Measurements from ENCODE around the gene HOPX.
"Not testable (repeated sequence)": the region's sequence is repeated elsewhere in the genome, so short reads cannot be mapped to it uniquely, and the experiment has no call there.

HOPX gene

DNA sequence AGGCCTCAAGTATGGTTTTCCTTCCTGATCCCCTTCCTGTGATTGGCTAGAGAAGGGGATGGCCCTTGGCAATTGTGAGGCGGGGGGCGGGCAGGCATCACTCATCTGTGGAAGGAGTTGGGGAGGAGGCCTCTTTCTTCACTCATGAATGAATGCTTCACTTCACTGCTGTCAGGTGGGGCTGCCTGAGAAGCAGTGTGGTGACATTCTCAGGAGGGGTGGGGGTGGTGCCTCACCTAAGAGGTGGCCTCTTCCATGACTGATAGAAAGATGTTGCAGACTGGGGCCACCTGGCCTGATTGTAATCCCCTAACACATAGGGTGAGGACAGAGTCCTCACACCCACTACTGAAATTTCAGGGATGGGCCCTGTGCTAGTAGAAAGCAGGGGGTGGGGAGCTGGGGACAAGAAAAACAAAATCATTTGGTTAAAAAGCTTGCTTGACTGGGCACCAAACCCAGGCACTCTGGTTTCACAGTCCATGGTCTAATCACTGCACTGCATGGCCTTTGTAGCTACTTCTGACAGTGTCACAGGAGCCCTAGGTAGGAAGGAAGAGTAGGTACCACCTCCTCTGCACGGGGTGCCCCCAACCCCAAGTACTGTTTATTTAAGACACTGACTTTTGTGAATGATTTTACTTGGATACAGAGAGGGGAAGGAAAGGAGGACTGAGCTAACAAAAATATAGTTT, 5.6 kb upstream of the HOPX start:
- DNase-seq, result no peak

GRCh38 chr4:56684320-56685050, 3.4 kb upstream of the HOPX start:
- no peak for DNase-seq

GRCh38 chr4:56683455-56683854, 2.4 kb upstream of the HOPX start:
- no peak for DNase-seq

DNA sequence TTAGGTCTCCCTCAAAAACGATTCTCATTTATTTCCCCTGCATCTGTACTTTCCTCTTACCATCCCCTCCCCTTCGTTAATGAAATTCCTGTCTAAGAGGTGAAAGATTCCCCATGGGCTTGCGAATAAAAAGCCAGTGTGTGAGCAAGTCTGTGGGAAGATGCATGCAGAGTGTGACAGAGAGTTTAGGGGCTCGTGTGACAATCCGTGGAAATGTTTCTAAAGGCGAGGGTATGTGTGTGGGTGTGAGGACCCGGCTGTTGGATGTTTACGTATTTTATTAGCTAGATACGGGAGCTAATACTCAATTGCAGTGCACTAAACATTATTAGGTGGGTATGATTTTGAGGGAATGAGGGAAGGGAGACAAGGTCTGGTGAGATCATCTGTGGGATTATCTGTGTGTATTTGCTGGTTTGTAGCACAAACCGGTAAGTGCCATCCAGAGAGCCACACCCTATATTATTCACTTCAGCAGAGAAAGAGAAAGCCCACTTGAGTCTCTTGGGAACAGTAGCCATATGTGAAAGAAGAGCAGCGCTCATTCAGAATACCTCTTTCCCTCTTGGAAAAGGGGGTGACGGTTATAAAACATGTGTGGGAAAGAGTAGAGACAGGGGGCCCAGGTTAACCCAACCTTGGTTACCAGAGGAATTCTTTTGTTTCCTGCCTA, 893 bp upstream of the HOPX start:
- no peak for DNase-seq

- DNase-seq, result no peak
Observed at GRCh38 chr4:56680266-56680665, 830 bp downstream of the HOPX start.

GRCh38 chr4:56677711-56678110, 3.4 kb downstream of the HOPX start:
- no peak for DNase-seq

GRCh38 chr4:56674984-56675383, 6.1 kb downstream of the HOPX start:
- DNase-seq, result no peak

DNA sequence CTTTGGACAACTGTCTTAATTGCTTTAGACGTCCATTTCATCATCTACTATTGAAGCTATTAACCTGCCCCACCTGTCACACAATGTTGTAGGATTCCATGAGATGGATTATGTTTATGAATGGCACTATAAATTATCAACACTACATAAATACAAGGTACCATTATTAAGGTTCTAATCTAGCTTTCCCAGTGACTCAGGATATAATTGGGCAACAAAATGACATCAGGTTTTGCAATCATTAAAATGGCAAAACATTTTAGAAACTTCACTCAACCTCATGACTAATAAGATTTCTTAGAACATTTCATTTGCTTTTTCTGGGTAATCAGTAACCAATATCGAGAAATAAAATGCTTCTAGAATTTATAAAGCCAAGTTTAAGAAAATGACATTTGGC, 9.2 kb downstream of the HOPX start:
- no peak for DNase-seq

DNA sequence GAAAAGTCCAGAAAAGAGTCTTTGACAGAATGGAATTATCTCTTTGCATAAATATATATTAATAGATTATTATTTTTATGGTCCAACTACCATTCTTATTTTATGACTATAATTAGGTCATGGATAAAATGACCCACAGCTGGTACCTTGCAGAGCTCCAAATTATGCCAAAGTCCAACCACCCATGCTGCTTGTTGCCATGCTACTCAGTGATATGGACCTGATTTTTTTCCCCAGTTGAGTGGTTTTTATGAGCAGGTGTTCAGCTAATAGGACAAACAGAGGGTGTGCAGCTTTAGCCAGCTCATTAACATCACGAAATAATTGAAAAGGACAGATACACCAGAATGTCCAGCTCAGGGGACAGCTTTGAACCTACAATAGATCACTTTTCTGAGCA, 9.7 kb downstream of the HOPX start:
- no peak for DNase-seq

DNA sequence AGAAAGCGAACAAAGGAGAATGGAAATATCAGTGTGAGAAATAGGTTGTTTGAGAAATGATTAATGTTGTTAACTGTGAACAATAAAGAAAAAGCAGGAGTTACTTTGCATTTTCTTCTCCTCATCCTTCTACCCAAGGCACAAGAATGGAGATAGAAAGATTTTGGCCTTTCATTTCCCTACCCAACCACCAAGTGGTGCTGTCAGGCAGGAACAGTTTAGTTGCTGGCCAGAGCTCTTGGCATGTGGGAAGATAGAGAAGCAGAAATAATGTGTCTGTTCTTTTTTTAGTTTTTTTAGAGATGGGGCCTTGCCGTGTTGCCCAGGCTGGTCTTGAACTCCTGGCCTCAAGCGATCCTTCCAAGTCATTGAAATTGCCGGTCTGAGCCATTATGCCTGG, 12.8 kb downstream of the HOPX start:
- DNase-seq, result no peak

GRCh38 chr4:56667396-56667795, 13.7 kb downstream of the HOPX start:
- DNase-seq, result not testable (repeated sequence)

DNA sequence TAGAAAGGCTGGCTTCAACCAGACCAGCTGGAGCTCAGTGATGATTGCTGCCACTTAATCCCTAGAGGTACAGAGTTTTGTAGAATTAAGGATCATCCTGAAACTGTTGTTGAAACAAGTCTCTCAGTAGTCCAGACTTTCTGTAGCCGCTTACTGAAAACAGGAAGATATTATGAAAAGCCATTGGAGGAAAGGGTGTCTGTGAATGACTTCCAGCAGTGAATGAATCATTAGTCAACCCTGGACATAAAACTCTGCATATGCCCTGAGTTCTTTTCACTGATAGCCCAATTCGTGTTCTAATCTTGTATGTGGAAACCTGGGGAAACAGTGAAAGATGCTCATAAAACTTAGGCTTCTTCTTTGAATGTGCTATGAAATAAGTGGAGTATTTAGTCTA, 14.8 kb downstream of the HOPX start:
- no peak for DNase-seq

GRCh38 chr4:56665781-56666180, 15.3 kb downstream of the HOPX start:
- no peak for DNase-seq

DNA sequence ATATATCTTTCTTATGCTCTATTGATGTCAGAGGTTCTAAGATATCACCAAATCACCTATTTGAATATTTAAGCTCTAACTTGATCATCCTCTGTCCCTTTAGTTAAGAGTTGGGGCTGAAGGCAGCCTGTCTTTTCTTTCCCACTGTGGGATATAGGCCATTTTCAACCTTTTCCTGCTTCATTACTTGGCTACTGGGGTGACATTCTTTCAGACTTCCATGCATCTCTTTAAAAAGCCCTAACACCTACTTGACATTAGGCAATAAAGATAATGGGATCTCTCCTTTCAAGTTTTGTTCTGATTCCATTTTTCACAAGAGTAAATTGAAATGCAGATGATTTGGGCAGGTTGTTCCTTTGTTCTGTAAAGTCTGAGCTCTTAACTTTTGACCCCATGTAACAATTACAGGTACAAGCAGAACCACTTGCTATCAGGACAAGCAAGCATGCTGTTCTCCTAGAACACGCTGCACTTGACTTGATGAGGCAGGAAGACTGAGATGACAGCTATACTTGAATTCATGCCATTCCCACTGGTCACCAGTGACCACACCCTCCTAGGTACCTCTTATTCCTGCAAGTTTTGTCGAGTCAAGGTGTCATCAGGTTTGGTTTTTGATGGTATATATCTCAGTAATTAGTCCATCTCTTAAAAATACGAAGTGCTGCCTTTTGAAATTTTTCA, 18.2 kb downstream of the HOPX start:
- DNase-seq, result no peak

DNA sequence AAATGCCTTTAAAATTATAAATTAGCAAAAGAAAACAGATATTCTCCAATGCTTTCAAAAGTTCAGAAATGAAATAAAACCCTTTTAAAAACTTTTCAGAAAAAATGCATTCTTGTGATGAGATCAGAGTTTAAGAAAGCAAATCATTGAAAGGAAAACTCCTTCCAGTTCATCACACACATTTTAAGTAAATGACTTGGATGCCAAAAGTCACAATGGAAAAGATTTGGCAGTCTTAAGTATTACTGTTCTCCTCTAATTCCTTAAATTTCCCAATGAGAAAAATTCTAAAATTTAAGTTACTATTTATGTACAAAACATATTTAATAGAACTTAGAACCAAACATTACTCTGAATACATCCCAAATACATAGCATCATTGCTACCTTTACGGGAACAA, 21.1 kb downstream of the HOPX start:
- no peak for DNase-seq

- DNase-seq, result no peak
Observed at GRCh38 chr4:56658528-56658927, 22.6 kb downstream of the HOPX start.

GRCh38 chr4:56657818-56658217, 23.3 kb downstream of the HOPX start:
- DNase-seq, result no peak

GRCh38 chr4:56657128-56657527, 24.0 kb downstream of the HOPX start:
- no peak for DNase-seq

- DNase-seq, result no peak
Observed at GRCh38 chr4:56656346-56656643, 24.8 kb downstream of the HOPX start.

GRCh38 chr4:56655627-56656345, 25.3 kb downstream of the HOPX start:
- DNase-seq, result no peak

GRCh38 chr4:56655209-56655626, 25.9 kb downstream of the HOPX start:
- DNase-seq, result no peak

- no peak for DNase-seq
Observed at GRCh38 chr4:56654238-56654632, 26.9 kb downstream of the HOPX start.

All from activated CD4-positive, alpha-beta T cell treated with anti-CD3 and anti-CD28 coated beads for 1 hour (primary cell).